SK-N-SH treated with all-trans-retinoic acid at 6 μM for 48 hours (cell line): ENCODE data around the gene PTTG1IP.
A peak's percentile ranks its signal among the peaks of the same experiment; 100 is the strongest.

ENCODE experiments used
- ATAC-seq: fragments of 200-7000 bp; cut with Tn5 transposase; 3 replicates; pipeline ENCODE4 v1.9.1; 2020; ENCODE audit warnings: mild to moderate bottlenecking, moderate library complexity
- ARNTL ChIP-seq: fragments of 450-650 bp; formaldehyde crosslinking; IDR thresholded peaks from 2 replicates; pipeline ENCODE4 v1.5.0; 2020; ENCODE audit warnings: low read depth, mild to moderate bottlenecking, moderate library complexity, borderline replicate concordance
- BACH2 ChIP-seq: fragments of 250-450 bp; sonication (Bioruptor Pico); IDR thresholded peaks from 2 replicates; pipeline ENCODE4 v1.9.0; 2021; ENCODE audit warnings: mild to moderate bottlenecking, borderline replicate concordance
- CSDC2 ChIP-seq: fragments of 250-450 bp; sonication (Bioruptor Pico); IDR thresholded peaks from 2 replicates; pipeline ENCODE4 v1.5.0; 2020; ENCODE audit warnings: mild to moderate bottlenecking, moderate library complexity
- CSRNP3 ChIP-seq: fragments of 250-450 bp; sonication (Bioruptor Pico); IDR thresholded peaks from 2 replicates; pipeline ENCODE4 v1.5.1; 2021; ENCODE audit warnings: mild to moderate bottlenecking, moderate library complexity
- ESRRG ChIP-seq: fragments of 250-450 bp; sonication (Bioruptor Pico); IDR thresholded peaks from 2 replicates; pipeline ENCODE4 v1.6.1; 2021; ENCODE audit warnings: mild to moderate bottlenecking
- GLIS3 ChIP-seq: fragments of 250-450 bp; sonication (Bioruptor Pico); IDR thresholded peaks from 2 replicates; pipeline ENCODE4 v1.5.0; 2020; ENCODE audit warnings: mild to moderate bottlenecking, moderate library complexity
- ISL1 ChIP-seq: fragments of 250-450 bp; sonication (Bioruptor Pico); IDR thresholded peaks from 2 replicates; pipeline ENCODE4 v2.1.2; 2022; ENCODE audit warnings: mild to moderate bottlenecking, moderate library complexity
- OSR1 ChIP-seq: fragments of 250-450 bp; sonication (Bioruptor Pico); IDR thresholded peaks from 2 replicates; pipeline ENCODE4 v1.8.0; 2022; ENCODE audit warnings: moderate library complexity, mild to moderate bottlenecking, inconsistent platforms
- PATZ1 ChIP-seq: fragments of 250-450 bp; sonication (Bioruptor Pico); IDR thresholded peaks from 2 replicates; pipeline ENCODE4 v1.8.0; 2020; ENCODE audit warnings: mild to moderate bottlenecking, moderate library complexity, borderline replicate concordance
- RARB ChIP-seq: fragments of 250-450 bp; sonication (Bioruptor Pico); IDR thresholded peaks from 2 replicates; pipeline ENCODE4 v1.8.0; 2021; ENCODE audit warnings: mild to moderate bottlenecking, moderate library complexity
- TCF4 ChIP-seq: fragments of 250-450 bp; sonication (Bioruptor Pico); IDR thresholded peaks from 2 replicates; pipeline ENCODE4 v1.8.0; 2021; ENCODE audit warnings: mild to moderate bottlenecking, moderate library complexity, borderline replicate concordance
- TOX ChIP-seq: fragments of 250-450 bp; sonication (Bioruptor Pico); IDR thresholded peaks from 2 replicates; pipeline ENCODE4 v1.8.0; 2021; ENCODE audit warnings: mild to moderate bottlenecking, moderate library complexity, borderline replicate concordance
- TSHZ2 ChIP-seq: fragments of 250-450 bp; sonication (Bioruptor Pico); IDR thresholded peaks from 2 replicates; pipeline ENCODE4 v1.5.0; 2020; ENCODE audit warnings: mild to moderate bottlenecking, moderate library complexity
- ZC3H10 ChIP-seq: fragments of 250-450 bp; sonication (Bioruptor Pico); IDR thresholded peaks from 2 replicates; pipeline ENCODE4 v1.5.1; 2021; ENCODE audit warnings: mild to moderate bottlenecking, moderate library complexity
- ZFP3 ChIP-seq: fragments of 250-450 bp; sonication (Bioruptor Pico); IDR thresholded peaks from 2 replicates; pipeline ENCODE4 v1.5.0; 2020; ENCODE audit warnings: mild to moderate bottlenecking, moderate library complexity
- ZFP30 ChIP-seq: fragments of 450-650 bp; formaldehyde crosslinking; IDR thresholded peaks from 2 replicates; pipeline ENCODE4 v1.5.0; 2022; ENCODE audit warnings: mild to moderate bottlenecking, moderate library complexity
- ZNF70 ChIP-seq: fragments of 450-650 bp; formaldehyde crosslinking; IDR thresholded peaks from 2 replicates; pipeline ENCODE4 v1.5.0; 2020; ENCODE audit warnings: mild to moderate bottlenecking, moderate library complexity

The PTTG1IP gene

GRCh38 chr21:44816761-44817505, 56.6 kb downstream of the PTTG1IP start:
- no peak for ATAC-seq
- TF ChIP-seq OSR1 (CRISPR knock-in tag) (no peak), ZFP30 (no peak), GLIS3 (CRISPR knock-in tag) (no peak)

- TF ChIP-seq CSDC2 (no peak), TCF4 (CRISPR knock-in tag) (peak; percentile 47; the same call in 1 of the 2 replicates), ISL1 (CRISPR knock-in tag) (no peak)
- peak; percentile 17; the same call in 1 of the 3 replicates for ATAC-seq
Measured at GRCh38 chr21:44815852-44816628, 57.5 kb downstream of the PTTG1IP start.

- no peak for ATAC-seq
- TF ChIP-seq ISL1 (CRISPR knock-in tag) (no peak), TOX (no peak), ZNF70 (no peak)
Measured at GRCh38 chr21:44815225-44815624, 58.3 kb downstream of the PTTG1IP start.

GRCh38 chr21:44814498-44815023, 58.9 kb downstream of the PTTG1IP start:
- no peak for TF ChIP-seq ESRRG (CRISPR knock-in tag)
- TF ChIP-seq GLIS3 (CRISPR knock-in tag) = no peak
- no peak for TF ChIP-seq TOX
- ATAC-seq = no peak

GRCh38 chr21:44813727-44814126, 59.8 kb downstream of the PTTG1IP start:
- TF ChIP-seq BACH2 = no peak
- TF ChIP-seq TSHZ2 (CRISPR knock-in tag) = no peak
- no peak for TF ChIP-seq ZFP30
- TF ChIP-seq RARB (CRISPR knock-in tag) = no peak
- ATAC-seq = no peak

- TF ChIP-seq TCF4 (CRISPR knock-in tag) (no peak), PATZ1 (CRISPR knock-in tag) (no peak), CSDC2 (no peak), ARNTL (CRISPR knock-in tag) (no peak), ESRRG (CRISPR knock-in tag) (no peak), CSRNP3 (no peak), ZFP3 (CRISPR knock-in tag) (no peak), ZC3H10 (CRISPR knock-in tag) (no peak)
- TF ChIP-seq, all 23 proteins: peak for 0
- no peak for ATAC-seq
Measured at GRCh38 chr21:44813149-44813548, 60.3 kb downstream of the PTTG1IP start.
